T-helper 9 cell (primary cell): Measurements from ENCODE around the gene CDC73.

ENCODE experiments used
- DNase-seq: peaks from one replicate; pipeline ENCODE4 v3.0.0-alpha.2; 2020

The CDC73 gene

DNA sequence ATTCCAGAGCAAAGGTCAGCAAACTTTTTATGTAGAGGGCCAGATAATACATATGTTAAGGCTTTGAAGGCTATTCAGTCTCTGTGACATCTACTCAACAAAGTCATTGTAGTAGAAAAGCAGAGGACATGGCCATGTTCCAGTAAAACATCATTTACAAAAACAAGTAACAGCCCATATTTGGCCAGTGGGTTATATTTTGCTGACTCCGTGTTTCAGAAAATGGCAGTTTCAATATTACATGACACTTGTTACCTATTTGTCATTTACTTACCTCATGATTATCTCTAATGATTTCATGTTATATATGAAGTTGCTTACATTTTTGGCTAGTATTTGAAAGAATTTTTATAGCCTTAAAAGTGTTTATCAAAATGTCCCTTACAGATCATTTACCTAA, 182.0 kb downstream of the CDC73 start:
- no peak for DNase-seq
